Liver (tissue), 3 donors: ENCODE data around the gene TNC.

ENCODE experiments used
- CTCF ChIP-seq: fragments of 150-350 bp; IDR thresholded peaks from 2 replicates; pipeline ENCODE4 v1.5.1; 2017; ENCODE audit warnings: improper control_type of control experiment, low read depth, low read length; ENCODE audit not compliant: missing input control
- GABPA ChIP-seq, 2 donors: IDR thresholded peaks in 1 of 2; conservative IDR thresholded peaks in 1 of 2; 2 replicates each; pipeline ENCODE4 v1.6.1; 2016; ENCODE audit warnings: antibody characterized with exemption in 2 of 2, mild to moderate bottlenecking in 1 of 2, moderate library complexity in 1 of 2
- JUND ChIP-seq, 2 donors: IDR thresholded peaks; 2 replicates each; pipeline ENCODE4 v1.6.1; 2016; ENCODE audit warnings: antibody characterized with exemption in 2 of 2
- MAX ChIP-seq: IDR thresholded peaks from 2 replicates; pipeline ENCODE4 v1.6.1; 2016; ENCODE audit warnings: antibody characterized with exemption
- NR2F2 ChIP-seq: IDR thresholded peaks from 2 replicates; pipeline ENCODE4 v1.6.1; 2016; ENCODE audit warnings: antibody characterized with exemption
- RAD21 ChIP-seq, 2 donors: IDR thresholded peaks; 2 replicates each; pipeline ENCODE4 v1.6.1; 2016; ENCODE audit warnings: antibody characterized with exemption in 2 of 2, mild to moderate bottlenecking in 2 of 2
- REST ChIP-seq: IDR thresholded peaks from 2 replicates; pipeline ENCODE4 v1.6.1; 2016; ENCODE audit warnings: antibody characterized with exemption, mild to moderate bottlenecking
- RXRA ChIP-seq, 2 donors: IDR thresholded peaks; 2 replicates each; pipeline ENCODE4 v1.6.1; 2017 to 2018; ENCODE audit warnings: antibody characterized with exemption in 2 of 2, mild to moderate bottlenecking in 1 of 2
- donor health status: healthy.
- donor health status: healthy.

- TF ChIP-seq RXRA (IDR thresholded peaks at IDR 0.05) (no peak), MAX (no peak), CTCF (no peak), GABPA (IDR thresholded peaks at IDR 0.05 in 1 of 2, conservative IDR thresholded peaks at IDR 0.05 in 1 of 2) (no peak), RAD21 (IDR thresholded peaks at IDR 0.05) (no peak), JUND (IDR thresholded peaks at IDR 0.05) (no peak), NR2F2 (no peak), REST (no peak)
These were observed 81.9 kb downstream of the TNC start for GRCh38 chr9:115035841-115036612.
